Stomach (tissue), 4 donors: ENCODE results near the gene CDH23.

Experiments used
- CTCF ChIP-seq, 7 experiments: fragments of 450-650 bp in 4 of 7; fragments of 200-600 bp in 3 of 7; sonication (generic) in 3 of 7; IDR thresholded peaks; one replicate each; pipeline ENCODE4 v1.5.1; 2016 to 2019; ENCODE audit warnings: antibody characterized with exemption in 7 of 7, control low read depth in 2 of 7, mild to moderate bottlenecking in 1 of 7
- EP300 ChIP-seq: sonication (generic); formaldehyde crosslinking; IDR thresholded peaks from one replicate; pipeline ENCODE4 v1.6.1; 2017; ENCODE audit warnings: antibody characterized with exemption
- POLR2AphosphoS5 ChIP-seq, 3 donors: sonication (generic); formaldehyde crosslinking; IDR thresholded peaks; one replicate each; pipeline ENCODE4 v1.6.1; 2016; ENCODE audit warnings: antibody characterized with exemption in 3 of 3

DNA sequence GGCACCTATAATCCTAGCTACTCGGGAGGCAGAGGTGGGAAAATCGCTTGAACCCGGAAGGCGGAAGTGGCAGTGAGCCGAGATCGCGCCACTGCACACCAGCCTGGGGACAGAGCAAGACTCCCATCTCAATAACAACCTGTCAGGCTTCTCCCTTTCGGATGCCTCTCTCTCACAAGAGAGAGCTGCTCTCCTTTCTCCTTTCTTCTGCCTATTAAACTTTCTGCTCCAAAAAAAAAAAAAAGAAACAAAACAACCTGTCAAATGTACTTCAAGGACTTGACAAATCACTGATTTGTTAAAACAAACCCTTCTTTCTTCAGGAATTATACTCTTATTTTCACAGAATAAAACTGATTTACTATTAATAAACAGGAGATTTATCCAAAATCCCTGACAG lies 450.7 kb downstream of the CDH23 start:
- TF ChIP-seq CTCF (IDR thresholded peaks at IDR 0.05) (no peak), EP300 (no peak), POLR2AphosphoS5 (IDR thresholded peaks at IDR 0.05) (no peak)
